Measurements from ENCODE around the gene IPPK.
"Not testable (repeated sequence)": the region's sequence is repeated elsewhere in the genome, so short reads cannot be mapped to it uniquely, and the experiment has no call there.

Gene IPPK

GRCh38 chr9:92598382-92598781 lies 71.5 kb downstream of the IPPK start:
- DNase-seq (ENCODE audit: low read depth in 2 of 2, low spot score in 1 of 2) = no peak

DNA sequence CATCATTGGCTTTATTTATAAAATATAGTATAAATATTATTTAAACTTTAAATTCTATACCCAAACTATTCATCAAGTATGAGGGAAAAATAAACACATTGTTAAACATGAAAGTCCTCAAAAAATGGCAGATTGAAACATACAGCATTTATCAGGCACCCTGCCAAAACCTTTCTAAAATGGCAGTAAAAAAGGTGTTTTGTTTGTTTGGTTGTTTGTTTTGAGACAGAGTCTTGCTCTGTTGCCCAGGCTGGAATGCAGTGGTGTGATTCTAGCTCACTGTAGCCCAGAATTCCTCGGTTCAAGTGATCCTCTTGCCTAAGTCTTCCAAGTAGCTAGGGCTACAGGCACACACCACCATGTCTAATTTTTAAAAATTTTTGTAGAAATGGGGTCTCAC lies 74.0 kb downstream of the IPPK start:
- DNase-seq (ENCODE audit: low read depth in 2 of 2, low spot score in 1 of 2) = no peak

DNA sequence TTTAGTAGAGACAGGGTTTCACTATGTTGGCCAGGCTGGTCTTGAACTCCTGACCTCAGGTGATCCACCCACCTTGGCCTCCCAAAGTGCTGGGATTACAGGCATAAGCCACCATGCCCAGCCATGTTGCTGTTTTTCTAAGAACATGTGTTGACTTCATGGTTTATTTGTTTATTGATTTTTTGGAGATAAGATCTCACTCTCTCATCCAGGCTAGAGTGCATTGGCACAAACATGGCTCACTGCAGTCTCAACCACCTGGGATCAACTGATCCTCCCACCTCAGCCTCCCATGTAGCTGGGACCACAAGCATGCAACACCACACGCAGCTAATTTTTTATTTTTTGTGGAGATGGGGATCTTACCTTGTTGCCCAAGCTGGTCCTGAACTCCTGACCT lies 74.9 kb downstream of the IPPK start:
- not testable (repeated sequence) for DNase-seq (ENCODE audit: low read depth in 2 of 2, low spot score in 1 of 2)

- no peak for DNase-seq (ENCODE audit: low read depth in 2 of 2, low spot score in 1 of 2)
These were observed 76.7 kb downstream of the IPPK start for GRCh38 chr9:92592946-92593861.

DNA sequence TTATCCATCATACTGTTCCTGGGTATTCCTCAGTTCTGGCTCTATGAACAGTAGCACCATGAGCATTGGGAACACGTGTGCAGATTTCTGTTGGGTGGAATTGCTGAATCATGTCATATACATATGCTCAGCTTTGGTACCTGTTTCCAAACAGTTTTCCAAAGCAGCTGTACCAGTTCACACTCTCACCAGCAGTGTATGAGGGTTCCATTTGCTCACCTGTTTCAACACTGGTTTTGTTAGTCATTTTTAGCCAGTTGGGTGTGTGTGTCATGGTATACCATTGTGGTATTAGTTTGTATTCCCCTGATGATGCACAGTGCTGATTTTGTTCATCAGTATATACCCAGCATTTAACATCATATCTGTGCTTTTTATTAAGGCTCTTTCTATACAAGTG lies 77.4 kb downstream of the IPPK start:
- no peak for DNase-seq (ENCODE audit: low read depth in 2 of 2, low spot score in 1 of 2)

DNA sequence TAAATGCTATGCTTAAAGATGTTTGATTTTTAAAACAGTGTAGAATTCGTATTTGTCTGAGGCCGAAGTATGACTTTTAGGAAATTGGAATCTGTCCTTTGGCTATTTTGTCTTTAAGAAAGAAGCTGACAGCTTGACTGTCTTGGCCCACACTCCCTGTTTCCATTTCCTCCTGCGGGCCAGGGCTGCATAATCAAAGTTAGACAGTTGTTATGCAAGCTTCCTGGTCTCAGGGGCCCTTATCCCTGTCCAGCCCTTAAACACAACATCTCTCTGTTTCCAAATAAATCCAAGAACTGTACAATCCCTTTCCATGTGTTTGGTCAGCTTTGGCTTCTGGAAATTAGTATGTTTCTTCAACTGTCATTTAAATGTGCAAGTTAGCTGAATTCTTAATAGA lies 79.6 kb downstream of the IPPK start:
- DNase-seq (ENCODE audit: low read depth in 2 of 2, low spot score in 1 of 2) = no peak

- no peak for DNase-seq (ENCODE audit: low read depth in 2 of 2, low spot score in 1 of 2)
These were observed 80.0 kb downstream of the IPPK start for GRCh38 chr9:92589923-92590322.

DNA sequence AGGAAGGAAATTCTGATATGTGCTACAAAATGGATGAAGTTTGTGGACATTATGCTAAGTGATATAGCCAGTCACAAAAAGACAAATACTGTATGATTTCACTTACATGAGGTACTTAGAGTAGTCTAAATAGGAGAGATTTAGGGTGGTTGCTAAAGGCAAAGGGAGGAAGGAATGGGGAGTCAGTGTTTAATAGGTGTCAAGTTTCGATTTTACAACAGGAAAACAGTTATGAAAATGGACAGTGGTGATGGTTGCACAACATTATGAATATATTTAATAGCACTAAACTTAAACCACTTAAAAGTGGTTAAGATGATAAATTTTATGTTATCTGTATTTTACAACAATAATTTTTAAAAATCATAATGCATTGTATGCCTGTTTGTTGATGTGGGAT lies 93.8 kb downstream of the IPPK start:
- no peak for DNase-seq (ENCODE audit: low read depth in 2 of 2, low spot score in 1 of 2)

DNA sequence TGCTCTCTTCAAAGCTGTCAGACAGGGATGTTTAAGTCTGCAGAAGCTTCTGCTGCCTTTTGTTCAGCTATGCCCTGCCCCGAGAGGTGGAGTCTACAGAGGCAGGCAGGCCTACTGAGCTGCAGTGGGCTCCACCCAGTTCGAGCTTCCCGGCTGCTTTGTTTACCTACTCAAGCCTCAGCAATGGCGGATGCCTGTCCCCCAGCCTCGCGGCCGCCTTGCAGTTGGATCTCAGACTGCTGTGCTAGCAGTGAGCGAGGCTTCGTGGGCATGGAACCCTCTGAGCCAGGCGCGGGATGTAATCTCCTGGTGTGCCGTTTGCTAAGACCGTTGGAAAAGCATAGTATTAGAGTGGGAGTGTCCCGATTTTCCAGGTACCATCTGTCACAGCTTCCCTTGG lies 96.3 kb downstream of the IPPK start:
- DNase-seq (ENCODE audit: low read depth in 2 of 2, low spot score in 1 of 2) = not testable (repeated sequence)

DNA sequence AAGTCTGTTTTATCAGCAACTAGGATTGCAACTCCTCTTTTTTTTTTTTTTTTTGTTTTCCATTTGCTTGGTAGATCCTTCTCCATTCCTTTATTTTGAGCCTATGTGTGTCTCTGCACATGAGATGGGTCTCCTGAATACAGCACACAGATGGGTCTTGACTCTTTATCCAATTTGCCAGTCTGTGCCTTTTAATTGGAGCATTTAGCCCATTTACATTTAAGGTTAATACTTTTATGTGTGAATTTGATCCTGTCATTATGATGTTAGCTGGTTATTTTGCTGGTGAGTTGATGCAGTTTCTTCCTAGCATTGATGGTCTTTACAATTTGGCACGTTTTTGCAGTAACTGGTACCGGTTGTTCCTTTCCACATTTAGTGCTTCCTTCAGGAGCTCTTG lies 98.1 kb downstream of the IPPK start:
- not testable (repeated sequence) for DNase-seq (ENCODE audit: low read depth in 2 of 2, low spot score in 1 of 2)

- DNase-seq (ENCODE audit: low read depth in 2 of 2, low spot score in 1 of 2) = no peak
These were observed 104.9 kb downstream of the IPPK start for GRCh38 chr9:92564982-92565381.

DNA sequence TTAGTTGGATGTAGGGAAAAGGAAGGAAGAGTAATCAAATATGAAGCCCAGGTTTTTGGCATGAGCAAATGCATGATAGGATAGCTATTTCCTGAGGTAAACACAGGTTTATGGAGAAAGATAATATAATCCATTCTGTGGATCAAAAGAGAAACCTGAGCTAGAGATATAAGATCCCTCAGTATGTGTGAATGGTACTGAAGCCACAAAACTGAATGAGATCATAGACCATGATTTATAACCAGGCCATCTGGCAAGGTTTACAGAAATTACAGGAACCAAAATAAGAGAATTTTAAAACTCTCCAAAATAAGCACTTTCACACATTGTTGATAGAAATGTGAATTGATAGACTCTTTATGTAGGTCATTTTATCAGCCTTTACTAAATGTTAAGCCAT lies 105.4 kb downstream of the IPPK start:
- DNase-seq (ENCODE audit: low read depth in 2 of 2, low spot score in 1 of 2) = no peak

Measured in stimulated activated CD8-positive, alpha-beta memory T cell treated with anti-CD3 and anti-CD28 coated beads, Interleukin-4, amount 100 ng/mL, for 4 hours (primary cell).